IPS-18c (cell line): ENCODE data around the gene PTPRJ.

Experiments
- H3K4me3 ChIP-seq: 2 replicates; pipeline ENCODE4 v1.7.0; 2013; ENCODE audit warnings: low read depth, mild to moderate bottlenecking, low read length, moderate library complexity; ENCODE audit not compliant: insufficient read depth
- H3K9me3 ChIP-seq: one replicate; pipeline ENCODE4 v1.6.1; 2013; ENCODE audit warnings: mild to moderate bottlenecking, low read length, moderate library complexity; ENCODE audit not compliant: control insufficient read depth, insufficient read depth

The PTPRJ gene

DNA sequence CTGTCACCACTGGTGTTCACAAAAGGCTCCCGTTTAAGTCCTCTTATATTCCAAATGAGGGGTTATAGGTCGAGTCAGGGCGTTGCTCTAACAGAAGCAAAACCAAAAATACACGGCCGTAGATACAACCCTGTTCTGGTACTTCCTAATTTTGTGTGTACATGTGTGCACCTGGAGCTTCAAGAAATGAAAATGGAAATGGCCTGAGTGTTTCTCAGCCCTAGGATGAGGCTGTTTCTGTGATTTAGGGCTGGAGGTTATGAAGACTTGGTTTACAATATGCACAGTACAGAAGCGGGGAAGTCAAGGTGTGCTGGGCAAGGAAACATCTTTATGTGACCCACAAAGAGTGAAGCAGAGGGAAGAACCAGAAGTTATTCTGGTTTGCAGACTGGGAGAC is 125.8 kb downstream of the PTPRJ start:
- Histone ChIP-seq H3K9me3 (no peaks in the 10 kb centered on the region), H3K4me3 (no peak overlapping the region)

DNA sequence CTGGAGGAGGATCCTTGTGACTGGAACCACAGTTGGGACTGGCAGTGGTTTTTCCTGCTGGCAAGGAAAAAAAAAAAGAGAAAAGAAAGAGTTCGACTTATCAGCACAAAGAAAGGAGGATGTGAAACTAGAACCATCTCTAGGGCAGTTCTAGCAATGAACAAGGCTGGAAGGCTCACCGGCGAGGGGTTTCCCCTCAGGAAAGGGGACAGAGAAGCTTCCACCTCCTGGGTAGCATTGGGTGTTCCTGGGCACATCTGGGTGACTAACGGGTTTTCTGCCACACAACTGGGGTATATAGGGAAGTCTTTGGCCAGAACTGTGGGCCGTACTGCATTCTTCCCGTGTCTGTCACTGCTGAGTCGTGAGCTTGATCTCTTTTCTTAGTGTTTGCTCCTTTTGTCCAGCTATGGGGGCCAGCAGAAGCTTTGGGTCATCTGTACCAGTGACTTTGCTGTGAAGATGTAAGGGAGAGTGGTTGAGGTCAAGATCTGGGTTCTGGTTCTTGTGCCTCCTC is 126.9 kb downstream of the PTPRJ start:
- Histone ChIP-seq H3K9me3 (no peaks in the 10 kb centered on the region), H3K4me3 (no peak overlapping the region)

- no peaks in the 10 kb centered on the region for H3K9me3 ChIP-seq
- H3K4me3 ChIP-seq, result no peak overlapping the region
Measured at GRCh38 chr11:48108231-48109045, 128.1 kb downstream of the PTPRJ start.

DNA sequence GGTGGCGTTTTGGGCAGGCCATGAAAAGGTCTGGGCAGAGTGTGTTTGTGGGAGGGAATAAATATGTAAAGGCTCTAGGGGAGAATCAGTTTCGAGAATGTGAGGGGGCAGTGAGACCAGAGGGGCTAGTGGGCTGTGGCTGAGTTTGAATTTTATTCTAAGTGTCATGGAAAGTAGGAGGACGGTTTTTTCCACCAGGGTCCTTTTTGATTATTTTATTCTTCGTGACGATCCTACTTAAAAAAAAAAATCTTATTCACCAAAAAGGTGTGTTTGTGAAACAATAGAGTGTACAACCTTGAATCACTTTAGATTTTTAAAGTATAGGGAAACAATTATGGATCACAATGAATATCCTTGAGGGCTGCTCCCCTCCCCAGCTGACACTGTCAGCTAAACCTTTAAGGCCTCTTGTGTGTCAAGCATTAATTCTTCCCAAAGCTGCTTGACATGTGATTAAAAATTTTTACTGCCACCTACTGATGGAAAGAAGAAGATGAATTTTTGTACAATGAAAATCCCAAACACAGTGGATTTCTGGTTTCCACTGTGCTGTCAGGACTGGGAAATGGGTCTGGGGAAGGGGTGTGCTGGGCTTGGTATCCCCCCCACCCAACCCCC is 128.8 kb downstream of the PTPRJ start:
- H3K4me3 ChIP-seq, result no peak overlapping the region

DNA sequence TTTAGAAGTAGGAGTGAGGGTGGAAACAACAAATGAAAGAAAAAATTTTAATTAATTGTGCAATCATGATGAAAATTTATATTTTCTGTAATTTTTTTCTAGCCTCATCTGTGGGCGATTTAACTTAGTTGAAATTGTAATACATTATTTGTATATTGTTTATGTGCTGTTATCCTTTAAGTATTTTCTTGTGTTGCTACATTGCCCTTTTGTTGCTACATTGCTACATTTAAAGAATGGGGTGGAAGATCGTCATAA is 130.1 kb downstream of the PTPRJ start:
- Histone ChIP-seq H3K9me3 (no peaks in the 10 kb centered on the region), H3K4me3 (no peak overlapping the region)

More for the DNA sequence above, 128.8 kb downstream of the PTPRJ start:
- H3K9me3 ChIP-seq, result no peaks in the 10 kb centered on the region

GRCh38 chr11:48111891-48112290 is 131.5 kb downstream of the PTPRJ start:
- Histone ChIP-seq H3K4me3 (no peak overlapping the region), H3K9me3 (no peaks in the 10 kb centered on the region)

DNA sequence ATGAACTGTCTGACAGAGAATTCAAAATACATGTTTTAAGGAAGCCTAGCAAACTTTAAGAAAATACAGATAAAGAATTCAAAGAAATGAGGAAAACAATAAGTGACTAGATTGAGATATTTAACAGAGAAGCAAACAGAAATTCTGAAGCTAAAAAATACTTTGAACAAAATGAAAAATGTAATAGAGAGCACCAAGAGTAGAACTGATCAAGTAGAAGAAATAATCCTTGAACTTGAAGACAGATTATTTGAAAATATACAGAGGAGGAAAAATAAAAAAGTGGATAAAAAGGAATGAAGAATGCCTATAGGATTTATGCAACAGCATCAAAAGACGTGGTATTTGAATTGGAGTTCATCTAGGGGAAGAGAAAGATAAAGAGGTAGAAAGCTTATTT is 134.4 kb downstream of the PTPRJ start:
- no peaks in the 10 kb centered on the region for H3K9me3 ChIP-seq
- H3K4me3 ChIP-seq, result no peak overlapping the region

- no peak overlapping the region for H3K4me3 ChIP-seq
- no peaks in the 10 kb centered on the region for H3K9me3 ChIP-seq
Measured at GRCh38 chr11:48116437-48117228, 136.3 kb downstream of the PTPRJ start.

DNA sequence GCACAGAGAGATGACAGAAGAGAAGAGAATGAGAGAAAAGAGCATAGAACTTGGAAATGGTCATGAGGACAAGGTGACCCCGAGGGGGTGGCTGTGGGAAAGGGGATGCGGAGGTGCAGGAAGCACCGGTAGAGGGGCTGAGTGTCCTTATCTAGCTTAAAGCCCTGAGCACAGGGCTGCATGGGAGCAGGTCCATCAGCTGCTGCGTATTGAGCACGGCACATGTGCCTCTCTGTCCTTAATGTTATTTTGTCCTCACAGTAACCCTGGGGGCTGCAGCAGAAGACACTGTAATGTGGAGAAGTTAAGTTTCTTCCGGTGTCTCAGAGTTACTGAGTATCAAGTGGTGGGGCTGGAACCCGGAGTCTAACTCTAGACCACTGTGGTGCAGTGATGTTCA is 141.9 kb downstream of the PTPRJ start:
- no peaks in the 10 kb centered on the region for H3K9me3 ChIP-seq
- no peak overlapping the region for H3K4me3 ChIP-seq

- Histone ChIP-seq H3K4me3 (no peak overlapping the region), H3K9me3 (no peaks in the 10 kb centered on the region)
Measured at GRCh38 chr11:48122656-48123055, 142.3 kb downstream of the PTPRJ start.

GRCh38 chr11:48123254-48123875 is 143.0 kb downstream of the PTPRJ start:
- H3K9me3 ChIP-seq, result no peaks in the 10 kb centered on the region

DNA sequence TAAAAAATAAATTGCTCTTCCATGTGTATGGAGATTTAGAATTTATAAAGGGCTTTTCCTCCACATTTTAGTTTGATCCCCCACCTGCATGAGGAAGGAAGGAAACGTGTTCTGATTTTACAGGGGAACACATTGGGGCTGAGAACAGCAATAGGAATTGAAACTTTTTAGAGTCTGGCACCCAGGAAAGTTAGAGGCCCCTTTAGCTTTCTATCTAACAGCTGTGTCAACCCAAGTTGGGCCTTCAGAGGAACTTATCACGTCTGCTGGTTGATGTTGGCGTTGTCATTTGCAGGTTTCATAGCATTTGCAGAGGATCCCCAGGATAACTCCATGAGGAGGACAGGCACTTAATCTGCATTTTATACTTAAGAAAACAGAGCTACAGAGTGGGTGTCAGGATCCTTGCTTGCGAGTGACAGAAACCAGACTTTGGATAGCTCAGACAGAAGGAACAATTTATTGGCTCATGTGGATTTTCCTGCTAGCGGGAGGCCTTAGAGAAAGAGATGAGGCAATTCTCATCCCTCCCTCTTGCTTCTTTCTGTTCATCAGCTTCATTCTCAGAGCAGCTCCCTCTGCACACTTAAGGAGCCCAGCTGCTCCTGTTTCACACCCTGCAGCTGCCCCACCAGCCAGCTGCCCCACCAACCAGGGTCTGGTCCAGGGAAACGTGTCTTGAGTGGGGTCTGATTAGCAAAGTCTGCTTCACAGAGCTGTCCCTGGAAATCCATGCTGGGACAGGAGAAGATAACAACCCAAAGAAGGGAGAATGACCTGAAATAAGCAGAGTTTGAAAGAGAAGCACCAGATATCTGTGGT is 143.8 kb downstream of the PTPRJ start:
- Histone ChIP-seq H3K4me3 (no peak overlapping the region), H3K9me3 (no peaks in the 10 kb centered on the region)

More at GRCh38 chr11:48123254-48123875, 143.0 kb downstream of the PTPRJ start:
- no peak overlapping the region for H3K4me3 ChIP-seq

DNA sequence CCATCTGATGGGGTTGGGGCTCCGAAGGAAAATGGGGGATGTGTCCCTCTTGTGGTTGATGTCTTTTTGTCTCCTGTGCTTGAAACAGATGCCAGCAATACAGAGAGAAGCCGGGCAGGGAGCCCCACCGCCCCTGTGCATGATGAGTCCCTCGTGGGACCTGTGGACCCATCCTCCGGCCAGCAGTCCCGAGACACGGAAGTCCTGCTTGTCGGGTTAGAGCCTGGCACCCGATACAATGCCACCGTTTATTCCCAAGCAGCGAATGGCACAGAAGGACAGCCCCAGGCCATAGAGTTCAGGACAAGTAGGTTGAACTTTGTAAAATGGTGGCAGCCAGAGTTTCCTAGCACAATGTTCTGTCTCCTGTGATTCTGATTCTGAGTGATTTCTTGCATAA is 144.5 kb downstream of the PTPRJ start:
- no peak overlapping the region for H3K4me3 ChIP-seq
- no peaks in the 10 kb centered on the region for H3K9me3 ChIP-seq

DNA sequence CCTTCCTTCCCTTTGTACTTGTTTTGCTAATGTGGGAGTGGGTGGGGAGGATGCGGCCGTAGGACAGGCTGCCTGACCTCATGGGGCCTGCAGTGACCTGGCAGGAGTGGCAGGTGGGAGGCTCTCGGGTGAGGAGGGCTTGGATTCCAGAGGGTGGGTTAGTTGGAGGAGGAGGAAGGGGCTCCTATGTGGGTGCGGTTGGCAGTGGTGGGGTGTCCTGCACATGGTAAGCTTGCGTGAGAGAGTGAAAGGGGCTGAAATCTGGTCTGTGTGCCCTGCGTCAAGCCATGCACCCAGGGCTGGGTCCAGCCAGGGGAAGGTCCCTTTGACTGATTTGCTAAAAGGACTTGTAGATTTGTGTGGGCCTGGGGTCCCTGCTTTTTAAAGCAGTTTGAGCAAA is 145.5 kb downstream of the PTPRJ start:
- no peak overlapping the region for H3K4me3 ChIP-seq
- H3K9me3 ChIP-seq, result no peaks in the 10 kb centered on the region

DNA sequence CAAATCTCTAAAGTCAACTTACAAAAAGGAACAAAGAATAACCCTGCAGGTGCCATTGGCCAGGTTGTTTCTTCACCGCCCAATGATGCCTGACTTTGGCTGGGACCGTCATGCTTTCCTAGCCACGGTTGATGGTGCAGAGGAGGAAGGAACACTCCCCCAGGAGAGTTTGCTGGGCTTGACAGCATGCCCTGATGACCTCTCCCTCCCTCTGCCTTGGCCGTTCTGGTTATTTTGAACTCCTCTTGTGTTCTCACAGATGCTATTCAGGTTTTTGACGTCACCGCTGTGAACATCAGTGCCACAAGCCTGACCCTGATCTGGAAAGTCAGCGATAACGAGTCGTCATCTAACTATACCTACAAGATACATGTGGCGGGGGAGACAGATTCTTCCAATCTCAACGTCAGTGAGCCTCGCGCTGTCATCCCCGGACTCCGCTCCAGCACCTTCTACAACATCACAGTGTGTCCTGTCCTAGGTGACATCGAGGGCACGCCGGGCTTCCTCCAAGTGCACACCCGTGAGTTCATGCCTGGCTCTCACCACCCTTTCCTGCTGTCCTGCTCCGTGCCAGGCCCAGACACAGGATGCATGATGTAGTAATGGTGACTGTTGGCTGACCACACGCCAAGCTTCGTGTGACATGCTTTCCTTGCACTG is 147.3 kb downstream of the PTPRJ start:
- H3K4me3 ChIP-seq, result no peak overlapping the region
- H3K9me3 ChIP-seq, result no peaks in the 10 kb centered on the region

DNA sequence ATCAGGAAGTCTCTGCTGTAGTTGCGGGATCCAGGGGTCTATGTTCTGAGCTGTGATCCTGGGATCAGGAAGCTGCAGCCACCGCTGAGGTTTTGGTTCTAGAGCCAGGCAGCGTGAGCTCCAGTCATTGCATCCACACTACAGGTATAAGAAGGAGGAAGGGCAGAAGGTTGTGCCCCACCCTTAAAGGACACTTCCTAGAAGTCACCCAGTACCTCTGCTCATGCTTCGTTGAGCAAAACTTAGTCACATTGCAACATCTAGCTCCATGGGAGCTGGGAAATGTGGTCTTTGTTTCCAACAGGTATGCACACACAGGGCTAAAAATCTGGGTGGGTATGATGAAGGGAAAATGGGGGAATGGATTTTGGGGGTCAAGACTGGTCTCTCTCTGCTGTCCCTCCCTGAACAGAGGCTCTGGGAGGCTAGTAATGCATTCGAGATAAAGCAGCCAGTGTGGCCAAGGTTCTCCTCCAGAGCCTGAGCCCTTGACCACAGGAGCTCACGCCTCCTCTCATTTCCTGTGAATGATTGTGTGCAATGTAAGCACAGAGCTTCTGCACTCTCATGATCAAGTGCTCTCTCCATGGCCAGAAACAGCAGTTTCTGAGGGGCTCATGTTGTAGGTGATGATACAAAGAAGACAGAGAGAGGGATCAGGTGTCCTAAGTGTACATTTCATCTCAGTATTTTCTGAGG is 149.5 kb downstream of the PTPRJ start:
- Histone ChIP-seq H3K9me3 (no peaks in the 10 kb centered on the region), H3K4me3 (no peak overlapping the region)
